Spleen (tissue), 7 donors: ENCODE measurements around the gene B3GNT9.

ENCODE experiments used
- CTCF ChIP-seq, 11 experiments: fragments of 200-600 bp in 7 of 11; fragments of 450-650 bp in 4 of 11; sonication (generic) in 4 of 11; IDR thresholded peaks in 8 of 11; conservative IDR thresholded peaks in 3 of 11; 1 replicate in 7 of 11; 2 replicates in 4 of 11; pipeline versions ENCODE4 v1.4.0 to v1.8.0; 2016 to 2021; ENCODE audit warnings: antibody characterized with exemption in 11 of 11, inconsistent platforms in 4 of 11, mild to moderate bottlenecking in 1 of 11
- POLR2A ChIP-seq, 3 donors: fragments of 450-650 bp; IDR thresholded peaks; one replicate each; pipeline ENCODE4 v1.5.1; 2017; ENCODE audit warnings: antibody characterized with exemption in 3 of 3, mild to moderate bottlenecking in 1 of 3
- donor health status: DM: no; HTN: no; CAD: no; lungs with moderate emphysema.
- donor health status: DM: no; HTN: no; CAD: no.
- donor health status: DM: no; HTN: no; CAD: no.

GRCh38 chr16:67154578-67155294 lies 3.9 kb upstream of the B3GNT9 start:
- TF ChIP-seq CTCF (IDR thresholded peaks at IDR 0.05 in 8 of 11, conservative IDR thresholded peaks at IDR 0.05 in 3 of 11), result no peak
- TF ChIP-seq POLR2A (IDR thresholded peaks at IDR 0.05), result no peak
